ENCODE measurements around the gene PURB.

The PURB gene

DNA sequence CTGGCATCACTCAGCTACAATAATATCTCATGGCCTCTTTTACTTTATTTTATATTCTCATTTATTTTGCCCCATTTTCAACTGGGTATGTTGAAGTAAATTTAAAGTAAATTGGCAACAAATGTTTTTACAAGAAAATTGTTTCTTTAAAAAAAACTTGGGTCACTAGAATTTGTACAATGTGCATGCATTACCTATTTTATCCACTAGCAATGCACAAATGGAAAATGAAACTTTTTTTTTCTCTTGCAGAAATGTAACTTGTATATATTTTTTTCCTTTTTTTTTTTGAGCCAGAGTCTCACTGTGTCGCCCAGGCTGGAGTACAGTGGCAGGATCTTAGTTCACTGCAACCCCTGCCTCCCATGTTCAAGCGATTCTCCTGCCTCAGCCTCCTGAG, 27.2 kb downstream of the PURB start:
- no peak overlapping the region for H3K27ac ChIP-seq
- TF ChIP-seq CTCF (conservative IDR thresholded peaks at IDR 0.05): peak; percentile 58

DNA sequence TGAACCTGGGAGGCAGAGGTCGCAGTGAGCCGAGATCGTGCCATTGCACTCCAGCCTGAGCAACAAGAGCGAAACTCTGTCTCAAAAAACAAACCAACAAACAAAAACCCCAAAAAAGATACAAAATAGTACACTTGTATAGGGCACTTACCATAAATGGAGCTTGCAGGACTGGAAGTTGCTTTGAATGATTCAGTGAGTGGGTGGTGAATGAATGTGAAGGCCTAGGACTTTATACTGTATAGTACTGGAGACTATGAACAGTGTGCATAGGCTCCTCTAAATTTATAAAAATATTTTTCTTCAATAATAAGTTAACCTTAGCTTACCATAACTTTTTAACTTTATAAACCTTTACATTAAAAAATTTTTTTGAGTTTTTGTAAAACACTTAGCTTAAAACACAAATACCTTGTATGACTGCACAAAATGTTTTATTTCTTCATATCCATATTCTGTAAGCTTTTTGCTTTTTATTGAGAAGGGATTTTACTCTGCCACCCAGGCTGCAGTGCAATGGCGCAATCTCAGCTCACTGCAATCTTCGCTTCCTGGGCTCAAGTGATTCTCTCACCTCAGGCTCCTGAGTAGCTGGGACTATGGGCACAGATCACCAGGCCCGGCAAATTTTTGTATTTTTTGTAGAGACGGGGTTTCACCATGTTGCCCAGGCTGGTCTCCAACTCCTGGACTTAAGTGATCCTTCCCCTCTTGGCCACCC, 30.5 kb downstream of the PURB start:
- no peak for TF ChIP-seq CTCF (conservative IDR thresholded peaks at IDR 0.05)
- no peak overlapping the region for H3K27ac ChIP-seq

GRCh38 chr7:44853391-44853790, 31.9 kb downstream of the PURB start:
- no peak for TF ChIP-seq CTCF (conservative IDR thresholded peaks at IDR 0.05)
- no peak overlapping the region for H3K27ac ChIP-seq

DNA sequence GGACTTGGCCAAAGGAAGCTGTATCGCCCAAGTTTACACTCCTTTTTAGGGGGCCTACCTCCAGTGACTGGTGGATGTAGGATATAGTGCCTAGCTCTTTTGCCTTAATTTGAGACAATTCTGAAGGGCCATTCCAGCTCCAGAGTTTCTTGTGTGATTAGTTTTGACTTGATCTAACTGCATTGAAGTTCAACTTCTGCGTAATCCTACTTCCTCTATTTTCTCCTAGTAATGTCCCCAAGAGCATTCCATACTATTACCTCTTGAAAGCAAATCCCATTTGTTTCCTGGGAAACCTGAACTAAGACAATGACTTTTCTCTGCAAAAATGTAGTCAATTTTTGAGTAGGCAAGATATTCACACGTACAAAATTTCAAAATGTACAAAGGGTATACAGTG, 32.7 kb downstream of the PURB start:
- no peak overlapping the region for H3K27ac ChIP-seq
- TF ChIP-seq CTCF (conservative IDR thresholded peaks at IDR 0.05): no peak

DNA sequence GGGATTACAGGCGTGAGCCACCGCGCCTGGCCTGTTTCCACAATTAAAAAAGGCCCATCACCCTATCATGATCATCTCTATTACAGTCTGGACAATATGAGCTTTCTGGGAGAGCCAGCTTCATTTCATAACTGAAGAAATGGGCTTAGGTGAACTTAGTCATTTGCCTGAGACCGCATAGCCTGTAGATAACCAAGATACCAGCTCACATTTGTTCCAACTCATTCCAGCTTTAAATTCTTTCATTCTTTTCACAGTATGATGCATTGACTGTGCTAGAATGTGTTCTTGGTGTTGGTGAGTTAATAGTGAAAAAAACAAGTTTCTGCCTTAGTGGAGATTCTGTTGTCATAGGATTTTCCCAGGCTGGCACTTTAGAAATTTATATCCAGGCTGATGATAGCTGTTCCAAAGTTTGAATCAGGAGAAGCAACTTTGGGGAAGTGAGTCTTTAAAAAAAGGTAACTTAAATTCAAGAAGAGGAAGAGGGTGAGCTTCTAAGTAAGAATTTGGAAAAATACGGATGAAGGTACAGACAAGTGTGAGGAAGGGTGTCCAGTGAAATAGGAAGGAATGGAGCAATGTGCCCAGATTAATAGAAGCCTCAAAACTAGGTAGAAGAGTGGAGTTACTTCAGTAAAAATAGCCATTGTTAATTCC, 35.3 kb downstream of the PURB start:
- no peak for TF ChIP-seq CTCF (conservative IDR thresholded peaks at IDR 0.05)
- no peak overlapping the region for H3K27ac ChIP-seq

- H3K27ac ChIP-seq: peak overlapping the region; percentile 88
- TF ChIP-seq CTCF (conservative IDR thresholded peaks at IDR 0.05): no peak
Measured at GRCh38 chr7:44849259-44849884, 36.0 kb downstream of the PURB start.

DNA sequence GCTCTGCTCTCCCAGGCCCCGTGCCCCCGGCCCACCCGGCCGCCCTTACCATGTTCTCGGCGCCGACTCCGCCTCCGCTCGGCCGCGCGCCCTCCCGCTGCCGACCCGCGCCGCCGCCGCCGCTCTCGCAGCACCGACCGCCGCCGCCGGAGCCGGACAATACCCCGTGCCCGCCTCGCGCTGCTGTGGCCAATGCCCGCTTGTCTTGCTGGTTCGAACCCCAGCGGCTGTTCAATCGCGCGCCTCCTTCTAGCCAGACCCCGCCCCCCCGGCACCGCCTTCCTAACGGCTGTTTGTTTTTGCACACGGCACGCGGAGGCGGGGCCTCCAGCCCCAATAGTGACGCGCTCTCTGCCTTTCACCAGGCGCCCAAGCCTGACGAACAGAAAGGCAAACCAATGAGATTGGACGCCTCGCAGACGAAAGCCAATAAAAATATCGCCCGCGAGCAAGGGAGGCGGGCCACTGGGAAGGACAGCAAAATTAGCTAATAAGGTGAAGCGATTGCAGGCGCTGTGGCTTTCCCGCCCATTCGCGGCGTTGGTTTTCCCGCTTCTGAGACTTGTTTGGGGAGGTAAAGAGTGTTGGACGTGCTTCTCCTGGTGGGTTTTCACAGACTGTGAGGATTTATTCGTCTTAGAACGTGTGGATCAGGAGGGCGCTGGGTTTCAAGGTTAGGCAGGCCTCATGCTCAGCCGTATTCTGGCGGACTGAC, 37.3 kb downstream of the PURB start, which contains the start of gene H2AZ2:
Gene H2AZ2, minus strand, starts transcription at position 168 of the 715 bp plus-strand sequence. Its CDS starts 116 bp downstream, at position 52.
- TF ChIP-seq CTCF (conservative IDR thresholded peaks at IDR 0.05): peak; percentile 70
- peak within 1 kb of the TSS; percentile 88 for H3K27ac ChIP-seq
